Astrocyte of the cerebellum (primary cell): ENCODE results near the gene TRIM60.

Source experiments
- DNase-seq: peaks from one replicate; pipeline ENCODE4 v3.0.0-alpha.2; 2011; ENCODE audit warnings: low read depth
- H3K4me3 ChIP-seq: 2 replicates; pipeline ENCODE4 v1.5.1; 2011; ENCODE audit warnings: mild to moderate bottlenecking, low read depth, low read length, moderate library complexity
- in situ Hi-C: cut with HindIII; loops from 2 replicates; pipeline ENCODE4 v1.10.0; 2017; ENCODE audit warnings: low sequenced_read_pairs
- TF ChIP-seq, protein P1 (sequence below): IDR thresholded peaks from 2 replicates; pipeline ENCODE4 v1.5.1; 2012; ENCODE audit warnings: low read length, low read depth, moderate library complexity, mild to moderate bottlenecking; ENCODE audit errors: missing control alignments

The TRIM60 gene

DNA sequence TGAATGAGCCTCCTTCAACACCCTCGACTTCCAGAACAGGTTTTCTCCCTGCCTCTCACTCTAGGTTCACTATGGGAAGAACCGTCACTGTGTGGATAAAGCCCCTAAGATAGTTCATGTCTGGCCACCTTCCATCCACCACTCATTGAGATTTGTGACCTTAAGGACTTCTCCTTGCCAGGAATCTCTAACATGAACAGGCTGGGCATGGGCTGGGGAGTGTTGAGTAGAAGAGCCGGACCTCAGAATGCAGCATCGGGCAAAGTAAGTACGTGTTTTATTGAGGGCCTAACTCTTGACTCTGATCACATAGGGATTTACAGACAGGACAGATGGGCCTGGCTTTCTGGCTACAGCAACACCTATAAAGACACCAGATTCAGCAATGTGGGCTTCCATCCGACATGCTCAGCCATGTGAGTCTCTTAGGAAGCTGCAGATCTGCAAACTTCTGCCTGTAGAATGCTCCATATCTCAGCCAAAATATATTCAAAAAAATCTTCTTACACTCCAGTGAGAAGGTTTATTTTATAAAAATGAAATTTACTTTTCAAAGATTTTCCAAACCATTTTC, 26.4 kb upstream of the TRIM60 start:
- in situ Hi-C loops: no loop called here
- DNase-seq: no peak
- TF ChIP-seq, protein P1, sequence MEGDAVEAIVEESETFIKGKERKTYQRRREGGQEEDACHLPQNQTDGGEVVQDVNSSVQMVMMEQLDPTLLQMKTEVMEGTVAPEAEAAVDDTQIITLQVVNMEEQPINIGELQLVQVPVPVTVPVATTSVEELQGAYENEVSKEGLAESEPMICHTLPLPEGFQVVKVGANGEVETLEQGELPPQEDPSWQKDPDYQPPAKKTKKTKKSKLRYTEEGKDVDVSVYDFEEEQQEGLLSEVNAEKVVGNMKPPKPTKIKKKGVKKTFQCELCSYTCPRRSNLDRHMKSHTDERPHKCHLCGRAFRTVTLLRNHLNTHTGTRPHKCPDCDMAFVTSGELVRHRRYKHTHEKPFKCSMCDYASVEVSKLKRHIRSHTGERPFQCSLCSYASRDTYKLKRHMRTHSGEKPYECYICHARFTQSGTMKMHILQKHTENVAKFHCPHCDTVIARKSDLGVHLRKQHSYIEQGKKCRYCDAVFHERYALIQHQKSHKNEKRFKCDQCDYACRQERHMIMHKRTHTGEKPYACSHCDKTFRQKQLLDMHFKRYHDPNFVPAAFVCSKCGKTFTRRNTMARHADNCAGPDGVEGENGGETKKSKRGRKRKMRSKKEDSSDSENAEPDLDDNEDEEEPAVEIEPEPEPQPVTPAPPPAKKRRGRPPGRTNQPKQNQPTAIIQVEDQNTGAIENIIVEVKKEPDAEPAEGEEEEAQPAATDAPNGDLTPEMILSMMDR: no peak
- no peak overlapping the region for H3K4me3 ChIP-seq

DNA sequence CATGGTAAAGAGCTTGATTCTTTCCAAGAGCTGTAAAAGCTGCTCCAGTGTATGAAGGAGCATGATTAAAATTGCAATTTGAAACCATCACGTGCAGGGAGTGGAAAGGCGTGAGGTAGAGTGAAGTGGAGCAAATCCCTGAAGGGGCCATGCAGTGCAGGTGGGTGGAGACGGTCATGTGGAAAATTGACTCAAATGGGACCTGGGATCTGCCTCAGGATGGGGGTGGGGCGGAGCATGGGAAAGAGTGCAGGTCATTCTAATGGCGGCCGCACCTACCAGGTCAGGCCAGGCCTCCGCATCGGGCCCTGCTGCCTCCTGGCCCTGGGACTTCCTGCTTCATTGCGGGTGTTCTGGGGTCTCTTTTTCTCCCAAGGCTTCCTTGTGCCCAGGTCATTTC, 25.3 kb upstream of the TRIM60 start:
- DNase-seq: no peak
- TF ChIP-seq, protein P1: no peak
- in situ Hi-C loops: no loop called here
- H3K4me3 ChIP-seq: no peak overlapping the region

DNA sequence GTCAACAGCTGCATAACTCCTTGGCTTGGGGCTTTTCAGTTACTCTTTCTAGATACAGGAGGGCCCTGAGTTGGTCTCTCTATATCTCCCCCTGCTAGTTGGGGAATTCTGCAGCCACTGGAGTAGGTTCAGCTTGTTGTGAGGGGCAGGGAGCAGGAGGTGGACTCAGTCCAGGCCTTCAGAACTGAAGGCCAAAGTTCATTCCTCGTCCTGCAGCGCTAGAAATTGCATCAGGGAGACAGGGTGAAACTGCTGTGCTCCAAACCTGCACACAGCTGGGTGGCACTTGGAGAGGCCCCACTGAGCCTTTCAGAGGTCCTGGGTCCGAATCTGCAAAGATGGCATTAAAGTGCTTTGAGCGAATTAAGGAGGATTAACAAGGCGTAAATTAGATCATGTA, 24.9 kb upstream of the TRIM60 start:
- H3K4me3 ChIP-seq: no peak overlapping the region
- TF ChIP-seq, protein P1: no peak
- in situ Hi-C loops: no loop called here
- DNase-seq: no peak

DNA sequence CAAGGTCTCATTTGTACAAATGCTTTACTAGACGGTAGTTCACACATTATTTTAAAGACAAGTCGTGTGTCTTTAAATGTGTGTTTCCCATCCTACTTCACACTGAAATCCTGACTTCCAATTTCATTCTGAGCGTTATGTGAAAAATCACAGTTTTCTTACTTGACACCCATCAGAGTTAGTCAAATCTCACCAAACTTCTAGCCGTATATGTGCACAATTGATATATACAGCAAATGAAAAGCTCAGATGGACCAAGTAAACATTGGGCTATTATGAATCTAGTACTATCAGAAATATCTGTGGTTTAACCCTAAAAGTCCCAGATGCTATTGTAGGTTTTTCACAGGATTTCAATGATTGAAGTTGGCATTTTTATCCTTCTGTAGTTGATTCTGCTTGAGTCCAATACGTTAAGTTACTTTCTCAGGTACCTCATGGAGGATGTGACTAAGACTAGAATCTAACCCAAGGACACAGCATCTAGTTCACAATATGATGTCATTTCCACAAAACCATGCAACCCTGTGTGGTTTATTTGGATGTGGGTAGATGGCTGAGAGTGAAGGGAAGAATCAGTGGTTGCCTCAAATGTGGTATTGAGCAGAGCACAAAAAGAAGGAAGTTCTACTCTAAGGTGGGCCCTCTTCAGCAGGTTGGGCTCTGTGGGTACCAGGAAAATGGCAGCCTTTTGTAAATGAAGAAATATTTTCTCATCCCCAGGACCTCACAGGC, 22.1 kb upstream of the TRIM60 start:
- no peak for DNase-seq
- TF ChIP-seq, protein P1: no peak
- in situ Hi-C loops: no loop called here
- H3K4me3 ChIP-seq: no peak overlapping the region

DNA sequence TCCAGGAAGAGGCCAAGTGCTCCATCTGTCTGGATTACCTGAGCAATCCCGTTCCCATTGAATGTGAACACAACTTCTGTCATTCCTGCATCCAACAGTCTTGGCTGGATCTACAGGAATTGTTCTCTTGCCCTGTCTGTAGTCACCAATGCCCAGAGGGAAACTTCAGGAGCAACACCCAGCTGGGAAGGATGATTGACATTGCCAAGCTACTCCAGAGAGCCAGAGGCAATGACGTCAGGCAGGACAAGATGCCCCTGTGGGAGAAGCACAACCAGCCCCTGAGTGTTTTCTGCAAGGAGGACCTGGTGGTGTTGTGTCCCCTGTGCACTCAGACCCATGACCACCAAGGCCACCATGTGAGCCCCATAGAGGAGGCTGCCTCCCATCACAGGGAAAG, 21.3 kb upstream of the TRIM60 start:
- H3K4me3 ChIP-seq: no peak overlapping the region
- in situ Hi-C loops: no loop called here
- TF ChIP-seq, protein P1: no peak
- no peak for DNase-seq

DNA sequence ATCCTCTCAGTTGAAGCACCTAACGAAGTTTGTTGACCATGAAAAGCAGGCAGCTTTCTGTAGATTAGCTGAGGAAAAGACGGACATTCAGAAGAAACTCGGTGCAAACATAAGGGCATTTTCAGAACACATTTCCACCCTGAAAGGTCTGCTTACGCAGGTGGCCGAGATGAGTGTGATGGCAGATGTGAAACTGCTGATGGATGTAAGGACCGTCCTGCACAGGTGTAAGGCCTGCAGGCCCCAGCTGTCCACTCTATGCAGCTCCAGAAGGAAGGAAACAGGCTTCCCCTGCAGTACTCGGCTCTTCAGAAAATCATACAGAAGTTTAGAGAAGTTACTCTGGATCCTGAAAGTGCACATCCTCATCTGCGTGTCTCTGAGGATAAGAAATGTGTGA, 20.8 kb upstream of the TRIM60 start:
- in situ Hi-C loops: no loop called here
- TF ChIP-seq, protein P1: no peak
- DNase-seq: no peak
- H3K4me3 ChIP-seq: no peak overlapping the region
